SK-N-SH (cell line): ENCODE measurements around the gene PTTG1IP. TPM values are rescaled to one million over a fixed set of nuclear protein-coding genes. Genes with fewer than 3 reads are reported as not detected.

ENCODE experiments used
- CTCF ChIA-PET: fragments of 300-600, 350-600 bp; formaldehyde crosslinking; extraction: SDS; loops from one replicate; lab custom pipeline; 2021; lab: Yijun Ruan, JAX
- POLR2A ChIA-PET: fragments of 350-600 bp; sonication (Branson Sonifier 250); formaldehyde crosslinking; extraction: SDS; loops from one replicate; lab custom pipeline; 2020; ENCODE audit warnings: antibody characterized with exemption, inconsistent platforms; lab: Yijun Ruan, JAX
- DNase-seq: peaks from one replicate; pipeline ENCODE4 v3.0.0; 2012
- H2AFZ ChIP-seq: fragments of 200-600 bp; sonication (generic); 2 replicates; pipeline ENCODE4 v1.8.1; 2016; ENCODE audit warnings: antibody characterized with exemption, mild to moderate bottlenecking, low read depth
- H3F3A ChIP-seq: fragments of 200-600 bp; sonication (generic); replicated peaks from 2 replicates; pipeline ENCODE3; 2016; ENCODE audit warnings: antibody characterized with exemption, mild to moderate bottlenecking; ENCODE audit not compliant: insufficient read depth
- H3K27ac ChIP-seq, 2 experiments: fragments of 200-500 bp in 1 of 2; fragments of 200-600 bp in 1 of 2; sonication (Bioruptor generic) in 1 of 2; sonication (generic), shearing (Covaris generic) in 1 of 2; 2 replicates each; pipeline versions ENCODE4 v1.5.1 to v1.6.1; 2014 to 2016; ENCODE audit warnings: low read depth in 2 of 2, inconsistent platforms in 1 of 2, low read length in 1 of 2, mild to moderate bottlenecking in 1 of 2, mixed read lengths in 1 of 2
- H3K27me3 ChIP-seq: fragments of 200-600 bp; sonication (generic), shearing (Covaris generic); 2 replicates; pipeline ENCODE4 v1.6.1; 2016; ENCODE audit warnings: mixed run types; ENCODE audit not compliant: insufficient read depth
- H3K36me3 ChIP-seq, 2 experiments: fragments of 200-500 bp in 1 of 2; fragments of 200-600 bp in 1 of 2; sonication (Bioruptor generic) in 1 of 2; sonication (generic) in 1 of 2; replicated peaks in 1 of 2; 2 replicates each; pipeline versions ENCODE3 to v1.5.1; 2014 to 2016; ENCODE audit warnings: low read length in 1 of 2, mild to moderate bottlenecking in 1 of 2; ENCODE audit not compliant: insufficient read depth in 2 of 2, control insufficient read depth in 1 of 2
- H3K4me1 ChIP-seq, 2 experiments: fragments of 200-500 bp in 1 of 2; fragments of 200-600 bp in 1 of 2; sonication (Bioruptor generic) in 1 of 2; sonication (generic), shearing (Covaris generic) in 1 of 2; 2 replicates each; pipeline versions ENCODE4 v1.5.1 to v1.6.1; 2014 to 2016; ENCODE audit warnings: low read depth in 1 of 2, low read length in 1 of 2, mixed run types in 1 of 2; ENCODE audit not compliant: insufficient read depth in 2 of 2, control insufficient read depth in 1 of 2
- H3K4me2 ChIP-seq: fragments of 200-600 bp; sonication (generic), shearing (Covaris generic); 2 replicates; pipeline ENCODE4 v1.6.1; 2017; ENCODE audit warnings: mixed run types
- H3K4me3 ChIP-seq, 2 experiments: fragments of 200-500 bp in 1 of 2; fragments of 200-600 bp in 1 of 2; sonication (Bioruptor generic) in 1 of 2; sonication (generic), shearing (Covaris generic) in 1 of 2; 2 replicates each; pipeline versions ENCODE4 v1.5.1 to v1.8.1; 2014 to 2016; ENCODE audit warnings: low read depth in 2 of 2, inconsistent platforms in 1 of 2, low read length in 1 of 2, mild to moderate bottlenecking in 1 of 2, mixed read lengths in 1 of 2, moderate library complexity in 1 of 2
- H3K79me2 ChIP-seq: fragments of 200-600 bp; sonication (generic); 2 replicates; pipeline ENCODE4 v1.8.1; 2017; ENCODE audit warnings: mild to moderate bottlenecking; ENCODE audit not compliant: insufficient read depth
- H3K9ac ChIP-seq: fragments of 200-600 bp; sonication (generic); 2 replicates; pipeline ENCODE4 v1.6.1; 2017; ENCODE audit warnings: mixed run types
- H3K9me2 ChIP-seq: fragments of 200-600 bp; sonication (generic); 2 replicates; pipeline ENCODE4 v1.6.1; 2017; ENCODE audit warnings: mixed run types
- H3K9me3 ChIP-seq: fragments of 200-600 bp; sonication (generic); 2 replicates; pipeline ENCODE4 v1.6.1; 2017; ENCODE audit warnings: mixed run types, mild to moderate bottlenecking, moderate library complexity
- H4K20me1 ChIP-seq: fragments of 200-600 bp; sonication (generic); 2 replicates; pipeline ENCODE4 v1.6.1; 2017; ENCODE audit warnings: mild to moderate bottlenecking, mixed run types; ENCODE audit not compliant: insufficient read depth
- ELF1 ChIP-seq: IDR thresholded peaks from 2 replicates; pipeline ENCODE4 v1.4.0; 2012
- FOSL2 ChIP-seq: IDR thresholded peaks from 2 replicates; pipeline ENCODE4 v1.4.0; 2012; ENCODE audit warnings: low read depth, mild to moderate bottlenecking, moderate library complexity, borderline replicate concordance
- FOXM1 ChIP-seq: IDR thresholded peaks from 2 replicates; pipeline ENCODE4 v1.4.0; 2012; ENCODE audit warnings: low read depth, mild to moderate bottlenecking
- GABPA ChIP-seq: IDR thresholded peaks from 2 replicates; pipeline ENCODE4 v1.4.0; 2012; ENCODE audit warnings: low read depth, mild to moderate bottlenecking
- GATA2 ChIP-seq: sonication (generic); formaldehyde crosslinking; IDR thresholded peaks from 2 replicates; pipeline ENCODE4 v1.5.0; 2020; ENCODE audit warnings: mild to moderate bottlenecking, missing genetic modification reagents
- IRF3 ChIP-seq: fragments of 150-350 bp; IDR thresholded peaks from 2 replicates; pipeline ENCODE4 v1.6.1; 2016; ENCODE audit warnings: mild to moderate bottlenecking, low read depth, low read length
- MEF2A ChIP-seq: IDR thresholded peaks from 2 replicates; pipeline ENCODE4 v1.4.0; 2012; ENCODE audit warnings: low read depth, borderline replicate concordance
- MXI1 ChIP-seq: IDR thresholded peaks from 2 replicates; pipeline ENCODE4 v1.6.1; 2012; ENCODE audit warnings: mild to moderate bottlenecking, low read depth, low read length, improper control_type of control experiment
- NFIC ChIP-seq: IDR thresholded peaks from 2 replicates; pipeline ENCODE4 v1.4.0; 2012; ENCODE audit warnings: borderline replicate concordance
- POLR2AphosphoS5 ChIP-seq: IDR thresholded peaks from 2 replicates; pipeline ENCODE4 v1.6.1; 2012; ENCODE audit warnings: low read depth, low read length
- RCOR1 ChIP-seq: fragments of 150-350 bp; IDR thresholded peaks from 2 replicates; pipeline ENCODE4 v1.6.1; 2017; ENCODE audit warnings: antibody characterized with exemption, low read length
- RFX5 ChIP-seq: IDR thresholded peaks from 2 replicates; pipeline ENCODE4 v1.6.1; 2012; ENCODE audit warnings: mild to moderate bottlenecking, improper control_type of control experiment, low read length
- RXRA ChIP-seq: IDR thresholded peaks from 2 replicates; pipeline ENCODE4 v1.4.0; 2012; ENCODE audit warnings: low read depth, mild to moderate bottlenecking, borderline replicate concordance
- TAF1 ChIP-seq: IDR thresholded peaks from 2 replicates; pipeline ENCODE4 v1.6.1; 2012; ENCODE audit warnings: low read depth, mild to moderate bottlenecking, low read length, moderate library complexity, borderline replicate concordance
- TEAD4 ChIP-seq: IDR thresholded peaks from 2 replicates; pipeline ENCODE4 v1.4.0; 2012; ENCODE audit warnings: mild to moderate bottlenecking, borderline replicate concordance; ENCODE audit not compliant: insufficient read depth
- YY1 ChIP-seq: IDR thresholded peaks from 2 replicates; pipeline ENCODE4 v1.4.0; 2012; ENCODE audit warnings: low read depth, mild to moderate bottlenecking
- WGBS: methylation state at CpG from one replicate; pipeline ENCODE4 v1.1.6; 2017; ENCODE audit warnings: low lambda C conversion rate; 5-methylcytosine and 5-hydroxymethylcytosine counted together
- polyA plus RNA-seq, 3 experiments: library from polyadenylated mRNA; depleted of rRNA; stranded (reverse); fragments of >200 nt; gene quantifications; 2 replicates each; pipeline ENCODE4 v1.2.3, GENCODE V29; 2012
- TF ChIP-seq, protein P1 (sequence below): fragments of 150-350 bp; IDR thresholded peaks from 2 replicates; pipeline ENCODE4 v1.6.1; 2017; ENCODE audit warnings: antibody characterized with exemption, low read length, low read depth, borderline replicate concordance
- TF ChIP-seq, protein P2 (sequence below): IDR thresholded peaks from 2 replicates; pipeline ENCODE4 v1.4.0; 2012; ENCODE audit warnings: low read depth, borderline replicate concordance
- TF ChIP-seq, protein P3 (sequence below): fragments of 200-600 bp; sonication (generic); IDR thresholded peaks from 2 replicates; pipeline ENCODE4 v1.6.1; 2017; ENCODE audit warnings: antibody characterized with exemption, mild to moderate bottlenecking, moderate library complexity

Gene PTTG1IP
- polyA plus RNA-seq, 1 of the 3 experiments (the other 2 are of a cell fraction): 171 TPM

DNA sequence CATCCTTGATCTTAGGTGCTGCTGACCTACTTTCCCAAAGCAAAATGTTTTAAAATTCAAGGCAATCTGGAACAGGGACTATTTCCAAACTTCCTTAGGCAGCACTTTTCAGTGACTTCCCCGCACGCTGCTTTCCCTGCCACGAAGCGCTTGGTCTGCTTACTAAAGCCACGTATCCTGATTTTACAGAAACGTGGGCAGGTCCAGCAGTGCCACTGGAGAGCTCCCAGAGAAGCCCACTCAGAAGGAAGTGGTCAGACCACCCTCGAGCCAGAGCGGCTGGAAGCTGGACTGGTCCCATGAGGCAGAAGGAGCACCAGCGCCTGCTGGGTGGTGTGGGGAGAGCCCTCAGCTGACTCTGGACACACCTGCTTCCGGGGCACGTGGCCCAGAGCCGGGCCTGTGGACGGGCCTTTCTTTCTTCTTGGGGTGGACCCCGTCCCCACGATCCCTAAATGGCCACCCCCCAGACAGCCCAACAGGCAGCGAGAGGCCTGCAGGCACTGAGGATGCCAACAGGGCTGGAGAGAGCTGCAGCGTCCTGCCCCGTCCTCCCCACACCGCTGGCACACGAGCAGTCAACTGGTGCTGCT is 23.2 kb downstream of the PTTG1IP start:
- H3K79me2 ChIP-seq: peaks cover 42% of the 10 kb centered on the region
- H3K27me3 ChIP-seq: no peaks in the 10 kb centered on the region
- H3K9me2 ChIP-seq: no peaks in the 10 kb centered on the region
- CTCF ChIA-PET: interaction anchor here (1.1 to 1.2 kb wide), 2 partner anchors 50 to 57 kb away, joined by 3 read pairs; no protein-coding TSS in a partner anchor
- TF ChIP-seq POLR2AphosphoS5 (no peak), FOXM1 (no peak), MXI1 (no peak), GATA2 (CRISPR knock-in tag) (no peak), RFX5 (no peak), NFIC (no peak), YY1 (no peak), MEF2A (no peak), FOSL2 (no peak), TAF1 (no peak), ELF1 (no peak), GABPA (no peak)
- TF ChIP-seq, protein P1, sequence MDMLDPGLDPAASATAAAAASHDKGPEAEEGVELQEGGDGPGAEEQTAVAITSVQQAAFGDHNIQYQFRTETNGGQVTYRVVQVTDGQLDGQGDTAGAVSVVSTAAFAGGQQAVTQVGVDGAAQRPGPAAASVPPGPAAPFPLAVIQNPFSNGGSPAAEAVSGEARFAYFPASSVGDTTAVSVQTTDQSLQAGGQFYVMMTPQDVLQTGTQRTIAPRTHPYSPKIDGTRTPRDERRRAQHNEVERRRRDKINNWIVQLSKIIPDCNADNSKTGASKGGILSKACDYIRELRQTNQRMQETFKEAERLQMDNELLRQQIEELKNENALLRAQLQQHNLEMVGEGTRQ: no peak
- TF ChIP-seq, protein P2, sequence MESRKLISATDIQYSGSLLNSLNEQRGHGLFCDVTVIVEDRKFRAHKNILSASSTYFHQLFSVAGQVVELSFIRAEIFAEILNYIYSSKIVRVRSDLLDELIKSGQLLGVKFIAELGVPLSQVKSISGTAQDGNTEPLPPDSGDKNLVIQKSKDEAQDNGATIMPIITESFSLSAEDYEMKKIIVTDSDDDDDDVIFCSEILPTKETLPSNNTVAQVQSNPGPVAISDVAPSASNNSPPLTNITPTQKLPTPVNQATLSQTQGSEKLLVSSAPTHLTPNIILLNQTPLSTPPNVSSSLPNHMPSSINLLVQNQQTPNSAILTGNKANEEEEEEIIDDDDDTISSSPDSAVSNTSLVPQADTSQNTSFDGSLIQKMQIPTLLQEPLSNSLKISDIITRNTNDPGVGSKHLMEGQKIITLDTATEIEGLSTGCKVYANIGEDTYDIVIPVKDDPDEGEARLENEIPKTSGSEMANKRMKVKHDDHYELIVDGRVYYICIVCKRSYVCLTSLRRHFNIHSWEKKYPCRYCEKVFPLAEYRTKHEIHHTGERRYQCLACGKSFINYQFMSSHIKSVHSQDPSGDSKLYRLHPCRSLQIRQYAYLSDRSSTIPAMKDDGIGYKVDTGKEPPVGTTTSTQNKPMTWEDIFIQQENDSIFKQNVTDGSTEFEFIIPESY: no peak
- no peak overlapping the region for H3K4me3 ChIP-seq
- H3F3A ChIP-seq: no peaks in the 10 kb centered on the region
- H3K9ac ChIP-seq: no peak overlapping the region
- H3K36me3 ChIP-seq: peaks cover 32 to 58% of the 10 kb centered on the region in 2 experiments
- peaks cover 0 to 13% of the 10 kb centered on the region in 2 experiments; a peak in 1 of 4 replicates for H3K4me1 ChIP-seq
- no peak overlapping the region for H3K4me2 ChIP-seq
- H4K20me1 ChIP-seq: peaks cover 45% of the 10 kb centered on the region
- H3K9me3 ChIP-seq: no peaks in the 10 kb centered on the region
- no peak overlapping the region for H2AFZ ChIP-seq
- H3K27ac ChIP-seq: no peak overlapping the region
- POLR2A ChIA-PET: no interaction called here
- 94% methylated on average over 11 of the region's 20 CpGs for WGBS
- no peak for DNase-seq

DNA sequence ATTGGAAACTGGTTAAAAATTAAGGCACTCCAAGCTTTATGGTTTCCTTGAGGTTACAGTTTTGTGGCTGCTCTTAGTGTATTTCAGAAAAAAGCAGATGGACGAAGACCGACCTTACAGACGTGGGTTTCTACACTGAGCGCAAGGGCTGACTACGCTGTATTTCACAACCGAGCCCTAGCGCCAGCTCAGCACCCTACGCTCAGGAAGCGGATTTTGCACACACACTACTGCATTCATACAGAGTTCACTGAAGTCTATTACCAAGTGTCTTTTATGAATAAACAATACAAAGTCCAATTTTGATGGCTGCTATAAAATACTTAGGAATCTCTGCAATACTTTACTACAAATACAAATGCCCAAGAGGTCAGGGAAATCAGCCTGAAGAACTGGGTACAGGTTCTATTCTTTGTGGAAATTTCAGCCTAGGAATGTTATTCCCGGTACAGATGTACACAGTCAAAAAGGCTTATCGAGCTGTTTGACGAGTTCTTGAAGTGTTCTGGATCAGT is 23.8 kb downstream of the PTTG1IP start:
- DNase-seq: no peak
- Histone ChIP-seq H3K27ac (no peak overlapping the region), H3K9me2 (no peaks in the 10 kb centered on the region), H3K9me3 (no peaks in the 10 kb centered on the region), H3K4me3 (no peak overlapping the region), H3K9ac (no peak overlapping the region), H3K4me2 (no peak overlapping the region), H3K36me3 (peaks cover 29 to 52% of the 10 kb centered on the region in 2 experiments), H3K4me1 (peaks cover 0 to 13% of the 10 kb centered on the region in 2 experiments; a peak in 1 of 4 replicates), H3K27me3 (no peaks in the 10 kb centered on the region), H4K20me1 (peaks cover 39% of the 10 kb centered on the region), H3F3A (no peaks in the 10 kb centered on the region), H2AFZ (no peak overlapping the region), H3K79me2 (peaks cover 36% of the 10 kb centered on the region)
- CTCF ChIA-PET: interaction anchor here (1.1 kb wide), 1 partner anchor 57 kb away, joined by 3 read pairs; no protein-coding TSS in a partner anchor
- WGBS: 96% methylated on average over 12 of the region's 12 CpGs
- POLR2A ChIA-PET: no interaction called here
- TF ChIP-seq YY1: no peak
- no peak for TF ChIP-seq RCOR1
- no peak for TF ChIP-seq RXRA
- no peak for TF ChIP-seq IRF3
- no peak for TF ChIP-seq POLR2AphosphoS5
- TF ChIP-seq, protein P3, sequence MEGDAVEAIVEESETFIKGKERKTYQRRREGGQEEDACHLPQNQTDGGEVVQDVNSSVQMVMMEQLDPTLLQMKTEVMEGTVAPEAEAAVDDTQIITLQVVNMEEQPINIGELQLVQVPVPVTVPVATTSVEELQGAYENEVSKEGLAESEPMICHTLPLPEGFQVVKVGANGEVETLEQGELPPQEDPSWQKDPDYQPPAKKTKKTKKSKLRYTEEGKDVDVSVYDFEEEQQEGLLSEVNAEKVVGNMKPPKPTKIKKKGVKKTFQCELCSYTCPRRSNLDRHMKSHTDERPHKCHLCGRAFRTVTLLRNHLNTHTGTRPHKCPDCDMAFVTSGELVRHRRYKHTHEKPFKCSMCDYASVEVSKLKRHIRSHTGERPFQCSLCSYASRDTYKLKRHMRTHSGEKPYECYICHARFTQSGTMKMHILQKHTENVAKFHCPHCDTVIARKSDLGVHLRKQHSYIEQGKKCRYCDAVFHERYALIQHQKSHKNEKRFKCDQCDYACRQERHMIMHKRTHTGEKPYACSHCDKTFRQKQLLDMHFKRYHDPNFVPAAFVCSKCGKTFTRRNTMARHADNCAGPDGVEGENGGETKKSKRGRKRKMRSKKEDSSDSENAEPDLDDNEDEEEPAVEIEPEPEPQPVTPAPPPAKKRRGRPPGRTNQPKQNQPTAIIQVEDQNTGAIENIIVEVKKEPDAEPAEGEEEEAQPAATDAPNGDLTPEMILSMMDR: no peak
- TF ChIP-seq TEAD4: no peak
